AG09319 (cell line): Measurements from ENCODE around the gene GRIN1.
"Not testable (repeated sequence)": the region's sequence is repeated elsewhere in the genome, so short reads cannot be mapped to it uniquely, and the experiment has no call there.

Experiments
- DNase-seq: peaks from one replicate; pipeline ENCODE4 v3.0.0-alpha.2; 2010; ENCODE audit warnings: low read depth; ENCODE audit errors: extremely low read depth
- CTCF ChIP-seq: IDR thresholded peaks from 2 replicates; pipeline ENCODE4 v1.5.1; 2011; ENCODE audit warnings: low read depth, mild to moderate bottlenecking, inconsistent platforms, low read length, moderate library complexity

The GRIN1 gene

DNA sequence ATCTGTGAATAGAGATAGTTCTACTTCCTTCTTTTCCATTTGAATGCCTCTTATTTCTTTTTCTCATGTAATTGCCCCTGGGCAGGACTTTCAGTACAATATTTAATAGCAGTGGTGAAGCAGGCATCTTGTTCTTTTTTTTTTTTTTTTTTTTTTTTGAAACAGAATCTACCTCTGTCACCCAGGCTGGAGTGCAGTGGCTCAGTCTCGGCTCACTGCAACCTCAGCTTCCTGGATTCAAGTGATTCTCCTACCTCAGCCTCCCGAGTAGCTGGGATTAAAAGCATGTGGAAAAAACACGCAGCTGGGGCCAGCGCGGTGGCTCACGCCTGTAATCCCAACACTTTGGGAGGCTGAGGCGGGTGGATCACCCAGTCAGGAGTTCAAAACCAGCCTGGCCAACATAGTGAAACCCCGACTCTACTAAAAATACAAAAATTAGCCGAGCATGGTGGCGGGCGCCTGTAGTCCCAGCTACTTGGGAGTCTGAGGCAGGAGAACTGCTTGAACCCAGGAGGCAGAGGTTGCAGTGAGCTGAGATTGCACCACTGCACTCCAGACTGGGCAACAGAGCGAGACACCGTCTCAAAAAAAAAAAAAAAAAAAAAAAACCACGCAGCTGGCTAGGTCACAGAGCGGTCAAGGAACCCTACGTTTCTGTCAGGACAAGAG is 16.0 kb upstream of the GRIN1 start:
- DNase-seq, result not testable (repeated sequence)

DNA sequence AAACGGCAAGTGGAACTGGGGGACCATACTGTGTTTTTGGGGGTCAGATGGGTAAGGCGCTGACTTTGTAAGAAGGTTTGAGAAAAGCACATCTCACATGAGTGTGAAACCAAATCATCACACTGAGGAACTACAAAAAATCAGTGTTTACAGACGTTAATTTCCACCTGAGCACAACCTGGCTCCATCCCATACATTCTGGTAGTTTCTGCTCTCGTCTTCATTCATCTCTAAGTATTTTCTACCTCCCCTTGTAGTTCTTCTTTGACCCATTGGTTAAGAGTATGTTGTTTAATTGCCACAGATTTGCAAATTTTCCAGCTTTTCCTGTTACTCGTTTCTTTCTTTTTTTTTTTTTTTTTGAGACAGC is 15.5 kb upstream of the GRIN1 start:
- no peak for DNase-seq
- TF ChIP-seq CTCF, result no peak

DNA sequence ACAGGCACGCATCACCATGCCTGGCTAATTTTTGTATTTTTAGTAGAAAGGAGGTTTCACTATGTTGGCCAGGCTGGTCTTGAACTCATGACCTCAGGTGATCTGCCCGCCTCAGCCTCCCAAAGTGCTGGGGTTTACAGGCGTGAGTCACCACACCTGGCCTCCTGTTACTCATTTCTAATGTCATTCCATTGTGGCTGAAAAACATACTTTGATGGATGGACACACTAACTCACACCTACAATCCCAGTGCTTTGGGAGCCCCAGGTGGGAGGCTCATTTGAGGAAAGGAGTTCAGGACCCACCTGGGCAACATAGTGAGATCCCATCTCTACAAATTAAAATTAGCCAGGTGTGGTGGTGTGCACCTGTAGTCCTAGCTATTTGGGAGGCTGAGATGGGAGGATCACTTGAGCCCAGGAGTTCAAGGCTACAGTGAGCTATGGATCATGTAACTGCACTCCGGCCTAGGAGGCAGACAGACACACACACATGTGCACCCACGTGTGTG is 14.9 kb upstream of the GRIN1 start:
- not testable (repeated sequence) for DNase-seq

- TF ChIP-seq CTCF, result no peak
- DNase-seq, result no peak
Observed at GRCh38 chr9:137126786-137127185, 12.2 kb upstream of the GRIN1 start.

DNA sequence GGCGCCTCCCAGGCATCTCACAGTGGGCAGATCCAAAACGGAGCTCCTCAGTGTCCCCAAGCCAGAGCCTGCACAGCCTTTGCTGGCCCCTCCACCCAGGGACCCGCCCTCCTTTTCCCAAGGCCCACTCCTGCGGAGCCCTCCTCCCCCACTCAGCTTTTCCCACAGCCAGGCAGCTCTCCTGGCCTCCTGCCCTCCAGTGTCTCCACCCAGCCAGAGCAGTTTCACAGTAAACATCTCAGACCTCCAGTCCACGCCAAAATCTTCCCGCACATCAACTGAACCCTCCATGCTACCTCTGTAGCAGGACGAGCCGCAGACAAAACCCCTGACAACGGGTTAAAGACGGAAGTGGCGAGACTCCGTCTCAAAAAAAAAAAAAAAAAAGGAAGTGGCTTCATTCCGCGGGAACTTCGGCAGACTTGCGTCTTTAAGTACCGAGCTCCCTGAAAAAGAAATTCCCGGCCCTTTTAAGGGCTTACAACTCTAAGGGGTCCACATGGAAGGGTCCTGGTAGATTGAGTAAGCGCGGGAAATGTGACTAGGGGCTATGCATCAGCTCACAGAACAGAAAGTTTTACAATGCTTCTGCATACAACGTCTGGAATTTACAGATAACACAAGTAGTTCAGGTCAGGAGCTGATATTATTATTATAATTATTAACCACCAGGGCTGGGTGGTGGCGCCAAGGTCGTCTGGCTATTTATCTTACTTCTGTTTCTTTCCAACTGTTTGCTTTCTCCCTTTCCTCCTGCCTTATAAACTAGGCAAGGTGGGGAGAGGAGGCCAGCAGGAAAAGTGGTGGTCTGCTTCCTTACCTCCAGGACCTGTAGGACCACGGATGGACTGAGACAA is 11.4 kb upstream of the GRIN1 start:
- no peak for DNase-seq
- no peak for TF ChIP-seq CTCF

DNA sequence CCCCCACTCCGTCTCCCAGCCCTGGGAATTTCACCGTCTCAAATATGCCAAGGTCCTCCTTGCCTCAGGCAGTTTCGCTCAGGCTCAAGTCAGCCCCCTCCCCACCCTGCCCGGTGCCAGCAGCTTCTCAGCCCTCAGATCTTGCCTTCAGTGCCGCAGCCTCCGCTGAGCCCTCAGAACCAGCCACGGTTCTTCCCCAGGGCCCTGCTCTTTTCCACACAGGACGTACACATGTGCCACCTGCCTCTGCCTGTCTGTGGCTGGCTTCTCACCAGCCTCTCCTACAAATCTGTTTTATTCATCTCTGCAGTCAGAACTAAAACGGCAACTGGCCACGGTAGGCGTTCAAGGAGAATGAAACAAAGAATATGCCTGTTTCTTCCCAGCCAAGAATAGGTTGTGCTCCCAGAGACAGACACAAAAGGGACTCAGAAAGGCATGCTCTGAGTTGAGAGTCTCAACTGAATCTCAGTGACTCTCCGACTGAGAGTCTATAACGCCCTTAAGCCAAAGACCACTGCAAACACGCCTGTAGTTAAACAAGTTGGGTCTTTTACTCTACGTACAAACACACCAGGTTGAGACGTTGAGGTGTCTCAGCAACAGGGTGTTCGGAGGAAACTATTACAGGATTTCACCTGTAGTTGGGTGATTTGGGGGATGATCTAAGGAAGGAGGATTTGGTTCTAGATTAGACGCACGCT is 10.6 kb upstream of the GRIN1 start:
- TF ChIP-seq CTCF, result no peak

DNA sequence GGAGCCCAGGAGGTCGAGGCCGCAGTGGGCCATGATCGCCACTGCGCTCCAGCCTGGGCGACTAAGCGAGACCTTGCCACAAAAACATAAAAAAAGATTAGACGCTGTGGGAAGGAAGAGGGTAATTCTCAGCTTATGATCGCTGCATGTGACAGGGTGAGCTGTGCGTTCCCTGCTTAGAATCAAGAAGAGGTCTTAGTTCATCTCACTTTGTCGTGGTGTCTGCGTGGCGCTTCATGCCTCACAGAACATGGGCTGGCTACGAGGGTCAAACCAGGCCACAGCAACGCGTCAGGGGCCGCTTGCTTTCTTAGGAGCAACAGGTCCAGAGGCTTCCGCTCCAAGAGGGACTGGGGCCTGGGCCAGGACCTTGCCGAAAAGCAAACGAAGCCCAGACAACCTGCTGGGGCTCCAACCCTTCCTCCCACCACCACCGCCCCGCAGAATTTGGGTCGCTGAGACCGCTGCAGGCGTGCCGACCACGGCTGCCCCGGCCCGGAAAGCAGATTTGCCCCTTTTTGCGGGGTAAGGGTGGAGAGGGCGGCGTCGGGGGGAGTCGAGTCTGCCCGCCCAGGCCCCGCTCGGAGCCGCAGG is 10.0 kb upstream of the GRIN1 start:
- no peak for DNase-seq

More for the DNA sequence above, 10.6 kb upstream of the GRIN1 start:
- no peak for DNase-seq

More for the DNA sequence above, 10.0 kb upstream of the GRIN1 start:
- no peak for TF ChIP-seq CTCF
